Skin epidermis (tissue), 12 donors: ENCODE data around the gene CIAPIN1.
A peak's percentile ranks its signal among the peaks of the same experiment; 100 is the strongest.

Source experiments
- H3K27ac ChIP-seq, 21 experiments: fragments of 200-600 bp; sonication (generic) in 11 of 21; one replicate each; pipeline ENCODE4 v1.5.0; 2020; ENCODE audit warnings: mild to moderate bottlenecking in 3 of 21, inconsistent platforms in 2 of 21, moderate library complexity in 2 of 21
- H3K4me3 ChIP-seq, 7 experiments: fragments of 200-600 bp; sonication (generic) in 2 of 7; one replicate each; pipeline ENCODE4 v1.5.0; 2020; ENCODE audit warnings: inconsistent platforms in 2 of 7, mild to moderate bottlenecking in 2 of 7, moderate library complexity in 1 of 7

CIAPIN1 gene

GRCh38 chr16:57387598-57388354 is 59.4 kb downstream of the CIAPIN1 start:
- H3K4me3 ChIP-seq = no peak overlapping the region
- peak overlapping the region in 1 of 21 experiments; percentile 15 for H3K27ac ChIP-seq

- H3K4me3 ChIP-seq = no peak overlapping the region
- no peak overlapping the region for H3K27ac ChIP-seq
These were observed 60.7 kb downstream of the CIAPIN1 start for GRCh38 chr16:57386381-57386951.

GRCh38 chr16:57385083-57385482 is 62.1 kb downstream of the CIAPIN1 start:
- Histone ChIP-seq H3K27ac (no peak overlapping the region), H3K4me3 (no peak overlapping the region)

- Histone ChIP-seq H3K4me3 (no peak overlapping the region), H3K27ac (peak overlapping the region in 1 of 21 experiments; percentile 27)
These were observed 62.7 kb downstream of the CIAPIN1 start for GRCh38 chr16:57384248-57385070.

GRCh38 chr16:57383276-57384247 is 63.6 kb downstream of the CIAPIN1 start:
- peak overlapping the region in 1 of 21 experiments; percentile 27 for H3K27ac ChIP-seq

GRCh38 chr16:57382535-57383275 is 64.5 kb downstream of the CIAPIN1 start:
- no peak overlapping the region for H3K4me3 ChIP-seq
- H3K27ac ChIP-seq = no peak overlapping the region

More at GRCh38 chr16:57383276-57384247, 63.6 kb downstream of the CIAPIN1 start:
- no peak overlapping the region for H3K4me3 ChIP-seq

- Histone ChIP-seq H3K4me3 (no peak overlapping the region), H3K27ac (no peak overlapping the region)
These were observed 65.2 kb downstream of the CIAPIN1 start for GRCh38 chr16:57381791-57382534.

GRCh38 chr16:57380671-57381462 is 66.3 kb downstream of the CIAPIN1 start:
- H3K27ac ChIP-seq = peak overlapping the region in 2 of 21 experiments; percentile 14 to 20
- no peak overlapping the region for H3K4me3 ChIP-seq

- no peak overlapping the region for H3K4me3 ChIP-seq
- H3K27ac ChIP-seq = peak overlapping the region in 1 of 21 experiments; percentile 44
These were observed 67.6 kb downstream of the CIAPIN1 start for GRCh38 chr16:57379579-57379978.
